Osteoblast (primary cell): ENCODE results near the gene HLA-DMB. TPM values are rescaled to one million over a fixed set of nuclear protein-coding genes. Genes with fewer than 3 reads are reported as not detected.

ENCODE experiments used
- DNase-seq: peaks from one replicate; pipeline ENCODE4 v3.0.0; 2011; ENCODE audit warnings: low spot score, mixed read lengths; ENCODE audit not compliant: insufficient read length; ENCODE audit errors: missing footprints
- H2AFZ ChIP-seq: 2 replicates; pipeline ENCODE4 v1.6.0; 2011; ENCODE audit warnings: mild to moderate bottlenecking, low read length
- H3K27ac ChIP-seq: 2 replicates; pipeline ENCODE4 v1.5.1; 2011; ENCODE audit warnings: mild to moderate bottlenecking, low read depth, low read length, moderate library complexity
- H3K27me3 ChIP-seq: 2 replicates; pipeline ENCODE4 v1.6.0; 2012; ENCODE audit warnings: mild to moderate bottlenecking, control low read depth, inconsistent platforms, low read length, moderate library complexity; ENCODE audit not compliant: insufficient read depth
- H3K36me3 ChIP-seq: 2 replicates; pipeline ENCODE4 v1.5.1; 2011; ENCODE audit warnings: mild to moderate bottlenecking, low read length, control low read depth, moderate library complexity; ENCODE audit not compliant: insufficient read depth
- H3K4me1 ChIP-seq: 2 replicates; pipeline ENCODE4 v1.5.1; 2011; ENCODE audit warnings: mild to moderate bottlenecking, low read length, control low read depth, moderate library complexity; ENCODE audit not compliant: insufficient read depth
- H3K4me2 ChIP-seq: 2 replicates; pipeline ENCODE4 v1.6.0; 2011; ENCODE audit warnings: mild to moderate bottlenecking, low read length; ENCODE audit not compliant: insufficient read depth
- H3K4me3 ChIP-seq: fragments of 200-600 bp; sonication (generic); 3 replicates; pipeline ENCODE4 v1.5.1; 2012; ENCODE audit warnings: mild to moderate bottlenecking, low read length, inconsistent platforms; ENCODE audit not compliant: insufficient read depth
- H3K79me2 ChIP-seq: 2 replicates; pipeline ENCODE4 v1.6.0; 2012; ENCODE audit warnings: mild to moderate bottlenecking, low read length, control low read depth, inconsistent platforms; ENCODE audit not compliant: insufficient read depth
- H3K9me3 ChIP-seq: 2 replicates; pipeline ENCODE4 v1.5.1; 2011; ENCODE audit warnings: low read depth, low read length, control low read depth
- H4K20me1 ChIP-seq: 2 replicates; pipeline ENCODE4 v1.6.0; 2012; ENCODE audit warnings: mild to moderate bottlenecking, low read length, control low read depth; ENCODE audit not compliant: insufficient read depth
- total RNA-seq: library from RNA; depleted of rRNA; stranded (reverse); fragments of >200 nt; gene quantifications from 2 replicates; pipeline ENCODE4 v1.2.3, GENCODE V29; 2012
- TF ChIP-seq, protein P1 (sequence below): IDR thresholded peaks from 2 replicates; pipeline ENCODE4 v1.5.1; 2011; ENCODE audit warnings: mild to moderate bottlenecking, low read depth, low read length, moderate library complexity; ENCODE audit errors: extremely low read depth

HLA-DMB gene
- total RNA-seq, 1 donor: 2.2 TPM

- no peak overlapping the region for H3K27ac ChIP-seq
- no peak overlapping the region for H2AFZ ChIP-seq
- no peaks in the 10 kb centered on the region for H3K79me2 ChIP-seq
- no peak for DNase-seq
- TF ChIP-seq, protein P1, sequence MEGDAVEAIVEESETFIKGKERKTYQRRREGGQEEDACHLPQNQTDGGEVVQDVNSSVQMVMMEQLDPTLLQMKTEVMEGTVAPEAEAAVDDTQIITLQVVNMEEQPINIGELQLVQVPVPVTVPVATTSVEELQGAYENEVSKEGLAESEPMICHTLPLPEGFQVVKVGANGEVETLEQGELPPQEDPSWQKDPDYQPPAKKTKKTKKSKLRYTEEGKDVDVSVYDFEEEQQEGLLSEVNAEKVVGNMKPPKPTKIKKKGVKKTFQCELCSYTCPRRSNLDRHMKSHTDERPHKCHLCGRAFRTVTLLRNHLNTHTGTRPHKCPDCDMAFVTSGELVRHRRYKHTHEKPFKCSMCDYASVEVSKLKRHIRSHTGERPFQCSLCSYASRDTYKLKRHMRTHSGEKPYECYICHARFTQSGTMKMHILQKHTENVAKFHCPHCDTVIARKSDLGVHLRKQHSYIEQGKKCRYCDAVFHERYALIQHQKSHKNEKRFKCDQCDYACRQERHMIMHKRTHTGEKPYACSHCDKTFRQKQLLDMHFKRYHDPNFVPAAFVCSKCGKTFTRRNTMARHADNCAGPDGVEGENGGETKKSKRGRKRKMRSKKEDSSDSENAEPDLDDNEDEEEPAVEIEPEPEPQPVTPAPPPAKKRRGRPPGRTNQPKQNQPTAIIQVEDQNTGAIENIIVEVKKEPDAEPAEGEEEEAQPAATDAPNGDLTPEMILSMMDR: no peak
- no peaks in the 10 kb centered on the region for H3K9me3 ChIP-seq
- H3K4me1 ChIP-seq: no peaks in the 10 kb centered on the region
- H3K36me3 ChIP-seq: no peaks in the 10 kb centered on the region
- no peaks in the 10 kb centered on the region for H4K20me1 ChIP-seq
- H3K4me2 ChIP-seq: no peak overlapping the region
- no peak overlapping the region for H3K4me3 ChIP-seq
- H3K27me3 ChIP-seq: peaks cover 8% of the 10 kb centered on the region
These were observed 27.9 kb downstream of the HLA-DMB start for GRCh38 chr6:32912951-32913350.

GRCh38 chr6:32908897-32909296, 31.9 kb downstream of the HLA-DMB start:
- H3K27ac ChIP-seq: no peak overlapping the region
- H2AFZ ChIP-seq: no peak overlapping the region
- no peak for DNase-seq
- H3K79me2 ChIP-seq: no peaks in the 10 kb centered on the region
- peaks cover 7% of the 10 kb centered on the region for H3K4me1 ChIP-seq
- no peaks in the 10 kb centered on the region for H3K36me3 ChIP-seq
- H3K4me2 ChIP-seq: no peak overlapping the region
- H3K27me3 ChIP-seq: no peaks in the 10 kb centered on the region
- no peak overlapping the region for H3K4me3 ChIP-seq
- TF ChIP-seq, protein P1: no peak
- no peaks in the 10 kb centered on the region for H3K9me3 ChIP-seq
- no peaks in the 10 kb centered on the region for H4K20me1 ChIP-seq

- Histone ChIP-seq H3K27me3 (no peaks in the 10 kb centered on the region), H3K79me2 (no peaks in the 10 kb centered on the region), H3K9me3 (no peaks in the 10 kb centered on the region), H3K4me3 (no peak overlapping the region), H2AFZ (no peak overlapping the region), H4K20me1 (no peaks in the 10 kb centered on the region), H3K36me3 (no peaks in the 10 kb centered on the region), H3K27ac (no peak overlapping the region), H3K4me2 (no peak overlapping the region), H3K4me1 (peaks cover 7% of the 10 kb centered on the region)
- no peak for DNase-seq
- TF ChIP-seq, protein P1: no peak
These were observed 34.3 kb downstream of the HLA-DMB start for GRCh38 chr6:32906539-32906938.

DNA sequence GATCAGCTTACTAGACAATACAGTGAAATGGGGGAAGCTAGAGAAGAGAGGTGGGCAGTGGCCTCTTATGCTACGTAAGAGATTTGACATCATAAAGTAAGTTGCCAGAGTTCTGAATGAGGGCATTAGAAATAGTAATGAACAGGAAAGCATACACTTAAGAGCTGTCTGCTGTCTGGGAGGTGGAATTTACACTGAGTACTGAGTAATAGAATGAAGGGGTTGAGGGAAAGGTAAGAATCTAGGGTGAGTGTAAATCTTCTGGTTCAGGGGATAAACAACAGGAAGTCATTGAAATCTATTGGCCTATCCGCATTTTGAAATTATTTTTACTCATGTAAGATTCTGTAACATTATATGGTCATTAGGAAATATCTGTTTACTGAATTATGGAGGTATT, 35.8 kb downstream of the HLA-DMB start:
- Histone ChIP-seq H3K4me1 (peaks cover 7% of the 10 kb centered on the region), H3K27ac (no peak overlapping the region), H4K20me1 (no peaks in the 10 kb centered on the region), H3K4me2 (no peak overlapping the region), H3K9me3 (no peaks in the 10 kb centered on the region), H3K27me3 (no peaks in the 10 kb centered on the region), H2AFZ (no peak overlapping the region), H3K4me3 (no peak overlapping the region), H3K79me2 (no peaks in the 10 kb centered on the region), H3K36me3 (no peaks in the 10 kb centered on the region)
- no peak for DNase-seq
- TF ChIP-seq, protein P1: no peak
